ENCODE data around the gene CELF2.

CELF2 gene

GRCh38 chr10:11324761-11325321 lies 307.2 kb downstream of the CELF2 start:
- H3K4me3 ChIP-seq (ENCODE audit: low read depth, low read length), result no peak overlapping the region
- ChIA-PET CTCF (no interaction called here), POLR2A (no interaction called here)
- no peak for DNase-seq (ENCODE audit: low read depth, low spot score)
- TF ChIP-seq, protein P1, sequence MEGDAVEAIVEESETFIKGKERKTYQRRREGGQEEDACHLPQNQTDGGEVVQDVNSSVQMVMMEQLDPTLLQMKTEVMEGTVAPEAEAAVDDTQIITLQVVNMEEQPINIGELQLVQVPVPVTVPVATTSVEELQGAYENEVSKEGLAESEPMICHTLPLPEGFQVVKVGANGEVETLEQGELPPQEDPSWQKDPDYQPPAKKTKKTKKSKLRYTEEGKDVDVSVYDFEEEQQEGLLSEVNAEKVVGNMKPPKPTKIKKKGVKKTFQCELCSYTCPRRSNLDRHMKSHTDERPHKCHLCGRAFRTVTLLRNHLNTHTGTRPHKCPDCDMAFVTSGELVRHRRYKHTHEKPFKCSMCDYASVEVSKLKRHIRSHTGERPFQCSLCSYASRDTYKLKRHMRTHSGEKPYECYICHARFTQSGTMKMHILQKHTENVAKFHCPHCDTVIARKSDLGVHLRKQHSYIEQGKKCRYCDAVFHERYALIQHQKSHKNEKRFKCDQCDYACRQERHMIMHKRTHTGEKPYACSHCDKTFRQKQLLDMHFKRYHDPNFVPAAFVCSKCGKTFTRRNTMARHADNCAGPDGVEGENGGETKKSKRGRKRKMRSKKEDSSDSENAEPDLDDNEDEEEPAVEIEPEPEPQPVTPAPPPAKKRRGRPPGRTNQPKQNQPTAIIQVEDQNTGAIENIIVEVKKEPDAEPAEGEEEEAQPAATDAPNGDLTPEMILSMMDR (IDR thresholded peaks at IDR 0.05; ENCODE audit: insufficient read depth, low read length, missing control alignments), result no peak

- ChIA-PET POLR2A (no interaction called here), CTCF (no interaction called here)
- peak; percentile 28 for DNase-seq (ENCODE audit: low read depth, low spot score)
- TF ChIP-seq, protein P1 (IDR thresholded peaks at IDR 0.05; ENCODE audit: insufficient read depth, low read length, missing control alignments), result no peak
- no peak overlapping the region for H3K4me3 ChIP-seq (ENCODE audit: low read depth, low read length)
Measured at GRCh38 chr10:11325817-11326216, 308.1 kb downstream of the CELF2 start.

GRCh38 chr10:11326241-11326640 lies 308.6 kb downstream of the CELF2 start:
- no peak overlapping the region for H3K4me3 ChIP-seq (ENCODE audit: low read depth, low read length)
- DNase-seq (ENCODE audit: low read depth, low spot score), result no peak
- TF ChIP-seq, protein P1 (IDR thresholded peaks at IDR 0.05; ENCODE audit: insufficient read depth, low read length, missing control alignments), result no peak
- ChIA-PET CTCF (no interaction called here), POLR2A (no interaction called here)

- ChIA-PET POLR2A (no interaction called here), CTCF (no interaction called here)
- no peak for DNase-seq (ENCODE audit: low read depth, low spot score)
- TF ChIP-seq, protein P1 (IDR thresholded peaks at IDR 0.05; ENCODE audit: insufficient read depth, low read length, missing control alignments), result no peak
- H3K4me3 ChIP-seq (ENCODE audit: low read depth, low read length), result no peak overlapping the region
Measured at GRCh38 chr10:11326913-11327616, 309.4 kb downstream of the CELF2 start.

- no peak overlapping the region for H3K4me3 ChIP-seq (ENCODE audit: low read depth, low read length)
- TF ChIP-seq, protein P1 (IDR thresholded peaks at IDR 0.05; ENCODE audit: insufficient read depth, low read length, missing control alignments), result no peak
- CTCF ChIA-PET, result no interaction called here
- POLR2A ChIA-PET, result no interaction called here
- DNase-seq (ENCODE audit: low read depth, low spot score), result no peak
Measured at GRCh38 chr10:11328264-11329061, 310.8 kb downstream of the CELF2 start.

DNA sequence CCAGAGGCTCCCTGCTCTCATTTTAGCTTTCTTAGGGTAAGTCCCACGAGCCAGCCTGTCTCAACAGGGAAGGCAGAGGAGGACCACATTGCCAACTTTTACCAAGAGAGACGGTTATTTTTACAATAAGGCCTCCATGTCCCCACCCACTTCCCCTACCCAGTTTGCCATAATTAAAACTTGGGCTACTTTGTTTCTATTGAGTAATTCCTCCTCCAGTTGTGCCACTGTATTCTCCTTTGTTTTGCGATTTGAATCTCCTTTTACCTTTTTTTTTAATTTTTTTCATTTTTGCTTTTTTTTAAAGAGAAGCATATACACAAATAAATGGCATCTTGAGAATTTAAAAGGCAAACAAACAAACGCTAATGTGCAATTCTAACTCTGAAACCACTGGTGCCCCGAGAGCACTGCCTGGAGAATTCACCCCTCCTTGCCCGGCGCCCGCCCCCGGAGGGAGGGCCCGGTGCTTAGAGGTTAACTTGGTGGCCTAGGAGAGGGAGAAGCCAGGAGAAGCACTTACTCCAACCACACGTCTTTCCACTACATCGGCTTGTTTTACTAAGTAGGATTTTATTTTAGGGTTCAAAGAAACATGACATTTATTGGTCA lies 311.5 kb downstream of the CELF2 start:
- DNase-seq (ENCODE audit: low read depth, low spot score), result no peak
- H3K4me3 ChIP-seq (ENCODE audit: low read depth, low read length), result no peak overlapping the region
- ChIA-PET POLR2A (no interaction called here), CTCF (no interaction called here)
- TF ChIP-seq, protein P1 (IDR thresholded peaks at IDR 0.05; ENCODE audit: insufficient read depth, low read length, missing control alignments), result no peak
